Activated CD8-positive, alpha-beta memory T cell treated with anti-CD3 and anti-CD28 coated beads for 1 hour (primary cell): ENCODE data around the gene ZFYVE19.

ENCODE experiments used
- DNase-seq, 2 donors: peaks; one replicate each; pipeline ENCODE4 v3.0.0-alpha.2; 2020; ENCODE audit warnings: low read depth in 1 of 2; ENCODE audit errors: extremely low read depth in 1 of 2

The ZFYVE19 gene

DNA sequence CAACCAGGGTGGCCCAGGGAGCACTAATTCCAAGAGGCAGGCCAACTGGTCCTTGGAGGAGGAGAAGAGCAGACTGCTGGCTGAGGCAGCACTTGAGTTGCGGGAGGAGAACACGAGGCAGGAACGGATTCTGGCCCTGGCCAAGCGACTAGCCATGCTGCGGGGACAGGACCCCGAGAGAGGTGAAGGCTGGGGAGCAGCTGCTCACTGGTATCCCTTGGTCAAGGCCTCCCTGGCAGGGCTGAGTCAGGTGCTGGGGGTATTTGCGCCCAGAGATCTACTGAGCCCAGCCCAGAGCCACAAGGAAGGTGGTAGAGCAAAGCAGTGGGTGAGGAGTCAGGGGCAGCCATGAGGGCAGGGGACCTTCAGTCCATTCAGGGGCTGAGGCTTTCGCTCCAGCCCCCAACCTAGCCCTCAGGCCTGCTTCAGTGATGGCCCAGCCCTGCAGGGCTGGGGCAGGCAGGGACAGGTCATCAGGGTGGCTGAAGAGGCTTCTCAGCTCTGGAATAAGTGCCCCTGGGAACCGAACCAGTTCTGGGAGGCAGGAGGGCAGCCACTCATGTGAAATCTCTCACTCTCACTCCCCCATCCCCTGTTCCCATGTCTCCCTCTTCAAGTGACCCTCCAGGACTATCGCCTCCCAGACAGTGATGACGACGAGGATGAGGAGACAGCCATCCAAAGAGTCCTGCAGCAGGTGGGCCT is 6.0 kb downstream of the ZFYVE19 start:
- DNase-seq = no peak

DNA sequence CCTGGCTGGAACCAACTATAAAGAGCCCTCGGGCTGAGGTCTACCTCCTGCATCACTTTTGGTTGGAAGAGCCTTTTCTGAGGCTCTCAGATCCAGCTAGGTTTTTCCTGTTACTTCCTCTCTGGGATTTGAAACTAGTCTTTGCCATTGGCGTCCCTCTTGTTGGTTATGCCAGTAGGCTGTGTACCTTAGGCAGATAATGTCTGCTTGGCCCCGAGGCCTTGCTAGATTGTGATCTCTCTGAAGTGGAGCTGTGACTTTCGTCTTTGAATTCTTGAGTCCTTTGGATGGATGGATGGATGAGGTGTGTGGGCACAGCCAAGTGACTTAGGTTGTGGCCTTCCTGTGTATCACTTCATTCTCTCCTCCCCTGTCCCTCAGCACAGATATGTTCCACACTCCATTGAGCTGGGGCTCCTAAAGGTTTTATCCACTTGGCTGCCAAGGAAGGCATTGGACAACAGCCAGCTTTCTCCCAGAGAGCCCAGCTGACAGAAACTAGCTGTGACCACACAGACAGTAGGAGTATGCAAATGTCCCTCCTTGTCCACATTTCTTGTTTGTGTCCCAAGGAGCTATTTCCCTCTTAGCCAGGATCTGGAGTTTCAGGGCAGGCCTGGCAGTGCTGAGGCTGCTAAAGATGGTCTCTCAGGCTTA is 8.3 kb downstream of the ZFYVE19 start:
- no peak for DNase-seq

DNA sequence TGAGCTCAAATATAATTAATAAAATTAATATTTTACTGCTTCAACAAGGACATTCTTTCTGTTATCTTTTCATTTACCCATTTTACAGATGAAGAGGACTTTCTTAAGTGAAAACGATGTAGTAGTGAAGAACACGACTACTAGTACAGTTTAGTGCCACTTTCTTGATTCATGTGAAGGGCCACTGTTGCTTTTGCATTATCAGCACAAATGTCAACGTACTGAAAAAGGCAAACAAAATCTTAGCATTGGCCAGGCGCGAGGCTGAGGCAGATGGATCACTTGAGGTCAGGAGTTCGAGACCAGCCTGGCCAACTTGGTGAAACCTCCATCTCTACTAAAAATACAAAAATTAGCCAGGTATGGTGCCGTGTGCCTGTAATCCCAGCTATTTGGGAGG is 12.2 kb downstream of the ZFYVE19 start:
- DNase-seq = no peak

DNA sequence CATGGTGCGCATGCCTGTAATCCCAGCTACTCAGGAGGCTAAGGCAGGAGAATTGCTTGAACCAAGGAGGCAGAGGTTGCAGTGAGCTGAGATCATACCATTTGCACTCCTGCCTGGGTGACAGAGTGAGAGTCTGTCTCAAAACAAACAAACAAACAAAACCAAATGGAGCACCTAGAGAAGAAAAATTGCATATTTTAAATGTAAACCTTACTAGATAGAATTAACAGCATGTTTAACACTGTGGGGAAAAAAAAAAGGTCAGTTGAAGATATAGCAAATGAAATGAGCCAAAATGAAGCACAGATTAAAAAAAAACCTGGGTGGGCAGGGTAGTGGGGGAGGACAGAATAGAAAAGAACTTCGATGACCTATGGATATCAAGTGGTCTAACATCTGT is 14.3 kb downstream of the ZFYVE19 start:
- DNase-seq = no peak

DNA sequence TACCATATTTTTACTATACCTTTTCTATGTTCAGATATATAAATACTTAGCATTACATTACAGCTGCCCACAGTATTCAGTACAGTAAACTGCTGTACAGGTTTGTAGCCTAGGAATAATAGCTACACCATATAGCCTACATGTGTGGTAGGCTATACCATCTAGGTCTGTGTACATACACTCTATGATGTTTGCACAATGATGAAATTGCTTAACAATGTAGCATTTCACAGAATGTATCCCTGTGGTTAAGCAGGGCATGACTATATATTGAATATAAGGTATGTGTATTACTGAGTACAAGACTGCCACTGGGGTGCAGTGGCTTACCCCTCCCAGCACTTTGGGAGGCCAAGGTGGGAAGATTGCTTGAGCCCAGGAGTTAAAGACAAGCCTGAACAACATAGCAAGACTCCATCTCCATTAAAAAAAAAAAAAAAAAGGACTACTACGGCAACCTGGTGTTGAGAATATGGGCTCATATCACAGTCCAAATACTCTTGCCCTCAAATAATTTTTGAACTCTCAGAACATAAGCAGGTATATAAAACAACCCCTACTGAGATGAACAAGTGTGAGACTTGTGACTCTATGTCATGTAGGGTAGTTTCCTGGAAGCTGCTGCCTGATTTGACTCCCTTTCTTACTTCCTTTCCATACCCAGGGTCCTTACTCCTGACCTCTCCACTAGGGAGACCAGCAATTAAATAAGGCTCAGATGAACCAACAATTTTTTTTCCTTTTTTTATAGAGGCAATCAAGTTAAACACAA is 16.9 kb downstream of the ZFYVE19 start:
- DNase-seq = no peak

DNA sequence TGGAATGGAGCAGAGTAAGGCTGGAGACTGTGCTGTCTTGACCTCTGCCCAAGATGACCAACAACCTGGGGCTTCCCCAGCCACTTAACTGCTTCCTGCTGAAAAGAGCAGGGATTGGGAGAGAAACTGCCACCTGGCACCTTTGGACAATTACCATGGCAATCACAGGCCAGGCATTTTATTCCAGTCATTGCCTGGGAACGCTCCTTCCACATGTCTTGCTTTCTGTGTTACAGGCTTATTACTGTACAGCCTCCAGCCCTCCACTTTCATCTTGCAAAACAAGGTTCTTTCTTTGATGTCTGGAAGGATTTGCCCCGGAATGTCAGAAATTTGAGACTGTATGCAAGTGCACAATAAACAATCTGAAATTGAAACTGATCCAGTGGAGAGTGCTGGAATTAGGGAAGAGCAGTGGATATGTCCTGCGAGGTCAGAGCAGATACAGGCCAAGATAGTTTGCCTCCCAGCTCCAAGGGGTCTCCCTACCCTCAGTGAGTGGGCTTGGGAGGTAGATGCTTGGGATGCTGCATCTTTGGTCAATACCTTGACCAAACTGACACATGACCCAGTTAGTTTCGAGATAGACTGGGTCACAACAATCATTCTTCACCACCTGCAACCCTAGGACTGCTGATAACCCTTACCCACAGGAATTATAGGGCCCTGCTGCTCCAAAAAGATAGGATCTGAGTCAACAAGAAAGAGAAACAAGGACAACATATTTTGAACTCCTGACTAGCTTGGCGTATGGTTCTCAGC is 19.0 kb downstream of the ZFYVE19 start:
- no peak for DNase-seq

DNA sequence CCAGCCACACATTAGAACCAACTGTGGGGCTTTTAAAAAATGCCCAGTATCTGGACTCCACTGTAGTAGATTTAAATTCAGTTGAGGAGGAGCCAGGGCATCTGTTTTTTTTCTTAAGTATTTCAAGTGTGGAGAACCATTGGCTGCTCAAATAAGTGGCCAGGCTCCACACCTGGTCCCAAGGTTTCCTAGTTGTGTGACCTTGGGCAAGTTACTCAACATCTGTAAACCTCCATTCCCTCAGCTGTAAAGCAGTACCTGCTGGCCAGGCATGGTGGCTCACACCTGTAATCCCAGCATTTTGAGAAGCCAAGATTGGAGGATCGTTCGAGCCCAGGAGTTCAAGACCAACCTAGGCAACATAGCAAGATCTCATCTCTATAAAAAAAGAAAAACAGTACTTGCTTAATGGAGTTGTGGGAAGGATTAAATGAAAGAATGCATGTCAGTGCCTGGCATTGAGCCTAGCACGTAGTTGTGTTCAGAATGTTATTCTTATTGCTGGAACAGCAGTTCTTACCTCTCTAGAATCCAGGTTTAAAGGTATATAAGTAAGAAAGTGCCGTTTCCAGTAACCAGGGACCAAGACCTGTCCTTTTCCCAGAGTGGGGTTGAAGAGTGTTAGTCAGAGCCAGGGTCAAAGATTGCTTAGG is 19.7 kb downstream of the ZFYVE19 start:
- DNase-seq = no peak

DNA sequence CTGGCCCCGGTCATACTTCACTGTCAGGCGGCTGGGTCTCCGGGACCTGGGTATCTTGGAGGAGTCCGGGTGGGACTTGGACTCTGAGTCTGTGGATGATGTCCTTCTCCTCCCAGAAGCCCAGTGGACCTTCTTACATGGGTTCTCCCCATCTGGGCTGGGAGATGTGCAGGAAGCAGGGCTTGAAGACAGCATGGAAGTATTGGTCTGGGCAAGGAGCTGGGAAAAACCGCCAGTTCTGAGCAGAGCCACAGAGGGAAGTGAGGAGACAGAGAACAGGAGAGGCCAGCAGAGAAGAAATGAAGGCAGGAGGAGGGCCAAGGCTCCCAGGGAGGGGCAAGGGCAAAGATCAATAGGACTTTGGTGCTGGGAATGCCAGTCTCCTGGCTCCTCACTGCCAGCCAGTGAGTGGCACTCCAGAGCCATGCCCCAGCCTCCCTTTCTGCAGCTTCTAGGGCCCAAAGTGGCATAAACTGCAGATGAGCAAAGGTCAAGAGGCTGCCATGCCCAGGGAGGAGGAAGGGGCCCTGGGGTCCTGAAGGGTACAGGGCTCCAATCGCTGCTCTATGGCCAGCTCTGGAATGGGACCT is 21.7 kb downstream of the ZFYVE19 start, which contains the start of gene PPP1R14D:
PPP1R14D (minus strand) TSS at position 262 of the 590 bp plus-strand sequence; CDS start at position 195, 67 bp downstream.
- no peak for DNase-seq

DNA sequence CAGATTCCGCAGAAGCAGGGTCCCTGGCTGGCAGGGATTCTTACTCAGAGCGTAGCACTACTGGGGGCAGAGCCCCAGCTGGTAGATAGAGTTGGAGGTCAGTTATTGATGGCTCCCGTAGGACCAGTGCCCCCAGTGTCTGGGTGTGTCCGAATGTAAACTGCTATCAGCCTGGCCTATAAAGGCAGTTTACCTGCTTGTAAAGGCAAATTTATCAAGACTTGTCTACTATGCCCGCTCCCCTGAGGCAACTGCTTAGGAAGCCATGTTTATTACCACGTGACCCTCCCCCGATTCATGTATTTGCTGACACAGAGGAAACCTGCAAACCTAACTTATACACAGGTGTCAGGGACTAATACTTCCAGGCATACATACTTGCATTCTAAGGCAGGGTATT is 22.2 kb downstream of the ZFYVE19 start:
- DNase-seq = no peak

DNA sequence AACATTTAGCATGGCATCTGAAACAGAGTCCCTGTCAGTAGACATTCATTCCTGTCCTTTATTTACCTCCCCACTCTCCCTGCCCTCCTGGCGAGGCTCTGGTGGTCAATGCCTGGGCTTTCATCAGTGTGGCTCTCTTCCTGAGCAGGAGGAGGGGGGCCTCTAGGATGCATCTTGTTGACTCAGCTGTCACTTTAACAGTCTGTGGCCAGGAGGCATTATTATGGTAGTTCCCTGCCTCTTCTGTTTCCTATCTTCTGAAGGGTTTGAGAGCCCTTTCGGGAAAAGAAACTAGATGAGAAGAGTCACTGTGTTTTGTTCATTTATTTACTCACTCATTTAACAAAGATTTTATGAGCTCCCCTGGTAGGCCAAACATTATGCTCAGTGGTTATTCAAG is 24.0 kb downstream of the ZFYVE19 start:
- no peak for DNase-seq

DNA sequence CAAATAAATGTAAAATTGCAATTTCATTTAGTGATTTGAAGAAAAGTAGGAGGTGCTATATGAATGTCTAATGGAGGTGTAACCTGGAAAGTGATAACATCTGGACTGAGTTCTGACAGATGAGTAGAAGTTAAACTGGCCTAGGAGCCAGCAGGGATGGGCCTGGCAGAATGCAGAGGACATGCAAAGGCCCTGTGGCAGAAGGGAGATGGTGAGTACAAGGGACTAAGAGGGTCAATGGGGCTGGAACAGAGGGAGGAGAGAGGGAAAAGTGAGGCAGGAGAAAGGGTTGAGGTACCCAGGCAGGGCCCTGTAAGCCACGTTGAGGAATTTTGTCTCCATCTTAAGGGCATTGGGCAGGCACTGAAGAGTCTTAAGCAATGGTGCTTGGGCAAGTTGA is 25.0 kb downstream of the ZFYVE19 start:
- no peak for DNase-seq

DNA sequence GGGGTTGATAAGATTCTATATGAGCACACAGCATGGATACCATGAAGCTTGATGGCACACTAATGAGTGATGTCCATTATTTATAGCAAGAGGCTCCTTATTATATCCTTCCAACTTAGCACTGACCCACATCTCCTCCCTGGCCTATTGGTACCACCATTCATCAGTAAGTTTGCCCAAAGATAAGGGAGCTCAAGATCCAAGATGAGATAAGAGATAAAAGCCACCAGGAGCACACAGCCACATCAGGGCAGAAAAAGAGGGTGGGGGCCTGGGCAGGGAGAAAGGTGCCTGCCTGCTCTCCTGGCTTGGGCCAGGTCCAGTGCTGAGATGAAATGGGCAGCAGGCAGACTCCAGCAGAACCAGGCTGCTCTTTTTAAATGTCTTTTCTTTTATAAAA is 26.0 kb downstream of the ZFYVE19 start:
- DNase-seq = no peak

DNA sequence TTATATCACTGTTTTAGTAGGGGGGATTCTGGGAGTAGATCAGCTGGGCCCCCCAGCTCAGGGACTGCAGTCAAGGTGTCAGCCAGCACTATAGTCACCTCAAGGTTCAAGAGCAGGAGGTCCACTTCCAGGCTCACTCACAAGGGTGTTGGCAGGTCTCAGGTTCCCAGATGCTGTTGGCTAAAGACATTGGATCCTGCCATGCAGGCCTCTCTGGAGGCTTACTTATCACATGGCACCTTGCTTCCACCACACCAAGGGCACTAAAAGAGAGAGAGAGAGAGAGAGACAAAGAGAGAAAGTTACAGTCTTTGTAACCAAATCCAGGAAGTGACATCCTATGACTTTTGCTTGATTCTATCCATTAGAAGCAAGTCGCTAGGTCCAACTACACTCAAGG is 29.1 kb downstream of the ZFYVE19 start:
- DNase-seq = no peak

DNA sequence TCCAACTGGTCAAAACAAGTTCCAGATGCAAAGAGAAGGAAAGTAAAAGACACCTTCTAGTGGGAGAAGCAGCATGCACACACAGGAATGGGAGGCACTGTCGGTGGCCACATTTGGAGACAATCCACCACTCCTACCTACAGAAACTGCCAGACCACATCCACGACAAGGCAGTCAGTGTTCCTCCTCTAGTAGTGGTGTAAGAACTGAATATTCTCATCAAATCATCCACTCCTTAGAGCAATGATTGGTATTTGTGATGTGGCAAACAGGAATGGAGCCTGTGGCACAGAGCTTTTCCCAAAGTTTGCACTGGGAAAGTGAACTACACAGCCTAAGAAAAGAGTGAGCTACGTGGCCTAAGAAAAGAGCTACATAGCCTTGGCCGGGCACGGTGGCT is 31.9 kb downstream of the ZFYVE19 start:
- DNase-seq = no peak

DNA sequence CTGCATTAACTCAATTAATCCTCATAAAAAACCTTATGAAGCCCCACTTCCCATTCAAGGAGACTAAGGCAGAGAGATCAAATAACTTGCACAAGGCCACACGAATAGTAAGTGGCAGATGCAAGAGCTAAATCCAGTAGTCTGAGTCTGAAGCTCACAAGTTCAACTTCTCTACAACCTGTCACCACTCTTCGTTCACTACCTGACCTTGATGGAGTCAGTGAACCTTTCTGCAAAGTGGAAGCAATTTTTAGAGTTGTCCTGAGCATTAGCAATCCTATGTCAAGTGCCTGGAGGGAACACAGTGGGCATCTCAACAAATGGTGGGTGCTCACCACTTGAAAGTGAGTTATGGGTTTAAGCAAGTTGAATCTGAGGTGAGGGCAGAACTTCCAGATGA is 34.9 kb downstream of the ZFYVE19 start:
- no peak for DNase-seq

DNA sequence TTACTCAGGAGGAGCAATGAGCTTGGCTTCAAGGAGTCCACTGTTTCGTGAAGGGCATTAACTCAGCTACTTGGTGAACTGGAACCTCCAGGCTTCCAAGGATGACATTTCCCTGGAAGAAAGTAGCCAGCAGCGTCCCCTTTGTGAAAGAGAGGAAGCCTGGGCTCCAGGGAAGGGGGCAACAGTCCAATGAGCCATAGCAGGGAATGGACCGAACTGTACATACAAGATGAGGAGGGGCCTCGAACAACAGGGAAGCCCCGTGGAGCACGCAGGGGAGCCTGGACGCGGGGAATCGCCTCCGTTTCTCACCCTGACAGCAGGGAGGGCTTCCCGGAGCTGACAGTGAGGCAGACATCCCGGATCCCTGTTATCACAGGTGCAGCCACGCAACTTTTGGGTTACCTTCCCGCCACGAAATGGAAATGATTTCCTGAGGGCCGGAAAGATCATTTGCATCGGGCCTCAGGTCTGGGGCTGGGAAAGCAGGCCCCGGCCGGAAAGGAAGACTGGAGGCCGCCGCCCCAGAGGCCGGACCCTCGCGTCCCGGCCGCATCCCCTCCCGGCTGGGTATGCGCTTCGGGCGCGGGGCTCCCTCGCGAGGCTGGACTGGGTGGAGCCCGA is 36.5 kb downstream of the ZFYVE19 start:
- no peak for DNase-seq

DNA sequence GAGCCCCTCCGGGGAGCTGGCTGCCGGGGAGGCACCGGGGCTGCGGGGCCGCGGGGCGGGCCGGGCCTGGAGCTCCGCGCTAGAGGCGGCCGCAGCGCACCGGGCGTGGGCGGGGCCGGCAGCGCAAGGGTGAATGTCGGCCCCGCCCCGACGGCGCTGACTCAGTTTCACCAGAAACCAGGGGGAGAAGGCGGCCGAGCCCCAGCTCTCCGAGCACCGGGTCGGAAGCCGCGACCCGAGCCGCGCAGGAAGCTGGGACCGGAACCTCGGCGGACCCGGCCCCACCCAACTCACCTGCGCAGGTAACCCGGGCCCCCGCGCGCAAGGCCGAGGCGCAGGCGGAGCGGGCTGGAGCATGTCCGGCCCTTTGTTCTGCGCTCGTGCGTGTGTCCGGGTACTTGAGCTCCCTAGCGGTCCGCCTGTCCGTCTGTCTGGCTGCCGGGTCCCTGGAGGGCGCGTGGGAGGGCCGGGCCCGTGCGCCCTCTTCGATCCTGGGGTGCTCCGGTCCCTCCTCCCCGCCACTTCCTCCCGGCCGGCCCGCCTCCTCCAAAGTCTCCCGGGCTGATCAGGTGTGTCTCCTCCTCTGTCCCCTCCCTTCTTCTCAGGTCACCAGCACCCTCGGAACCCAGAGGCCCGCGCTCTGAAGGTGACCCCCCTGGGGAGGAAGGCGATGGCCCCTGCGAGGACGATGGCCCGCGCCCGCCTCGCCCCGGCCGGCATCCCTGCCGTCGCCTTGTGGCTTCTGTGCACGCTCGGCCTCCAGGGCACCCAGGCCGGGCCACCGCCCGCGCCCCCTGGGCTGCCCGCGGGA is 37.2 kb downstream of the ZFYVE19 start, which contains the start of gene SPINT1:
SPINT1 (plus strand) TSS at position 164 of the 811 bp plus-strand sequence; CDS start at position 671, 507 bp downstream.
- no peak for DNase-seq

DNA sequence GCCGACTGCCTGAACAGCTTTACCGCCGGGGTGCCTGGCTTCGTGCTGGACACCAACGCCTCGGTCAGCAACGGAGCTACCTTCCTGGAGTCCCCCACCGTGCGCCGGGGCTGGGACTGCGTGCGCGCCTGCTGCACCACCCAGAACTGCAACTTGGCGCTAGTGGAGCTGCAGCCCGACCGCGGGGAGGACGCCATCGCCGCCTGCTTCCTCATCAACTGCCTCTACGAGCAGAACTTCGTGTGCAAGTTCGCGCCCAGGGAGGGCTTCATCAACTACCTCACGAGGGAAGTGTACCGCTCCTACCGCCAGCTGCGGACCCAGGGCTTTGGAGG is 37.8 kb downstream of the ZFYVE19 start:
- no peak for DNase-seq

DNA sequence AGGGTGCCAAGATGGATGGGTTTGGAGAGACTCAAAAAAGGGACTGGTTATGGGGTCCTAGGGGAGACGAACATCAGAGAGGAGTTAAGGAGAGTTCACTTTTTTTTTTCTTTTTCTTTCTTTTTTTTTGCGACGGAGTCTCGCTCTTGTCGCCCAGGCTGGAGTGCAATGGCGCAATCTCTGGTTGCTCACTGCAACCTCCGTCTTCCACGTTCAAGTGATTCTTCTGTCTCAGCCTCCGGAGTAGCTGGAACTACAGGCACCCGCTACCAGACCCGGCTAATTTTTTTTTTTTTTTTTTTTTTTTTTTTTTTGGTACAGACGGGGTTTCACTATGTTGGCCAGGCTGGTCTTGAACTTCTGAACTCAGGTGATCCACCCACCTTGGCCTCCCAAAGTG is 38.1 kb downstream of the ZFYVE19 start:
- no peak for DNase-seq
